ENCODE data around the gene DSTYK. TPM values are rescaled to one million over a fixed set of nuclear protein-coding genes. Genes with fewer than 3 reads are reported as not detected.
A peak's percentile ranks its signal among the peaks of the same experiment; 100 is the strongest.

DSTYK gene
- total and polyA plus RNA-seq, 2 donors (not counting 3 experiments of a cell fraction or from before 2014, with no cell fraction given) = 3.6 to 8.7 TPM

GRCh38 chr1:205144751-205145150 lies 66.8 kb downstream of the DSTYK start:
- peak overlapping the region; percentile 75 for H3K27ac ChIP-seq (ENCODE audit: insufficient read depth, low read depth, low read length)
- peaks cover 2 to 3% of the 10 kb centered on the region in 2 experiments for H3K36me3 ChIP-seq (ENCODE audit: control insufficient read depth in 2 of 2, extremely low read depth in 1 of 2, insufficient read depth in 2 of 2, low read length in 2 of 2)
- ChIA-PET POLR2A (no interaction called here), CTCF (interaction anchor here (0.6 to 2.6 kb wide), 14 partner anchors 13 to 155 kb away, joined by 3 to 11 read pairs (median 4); partner anchors contain the start of genes RBBP5 and TMCC2)
- no peaks in the 10 kb centered on the region for H3K9me1 ChIP-seq (replicated peaks; ENCODE audit: control insufficient read depth, extremely low read depth, insufficient read depth, low read length)
- H3K79me2 ChIP-seq (ENCODE audit: control insufficient read depth, insufficient read depth, low read length) = no peaks in the 10 kb centered on the region
- FAIRE-seq (peak; percentile 67), DNase-seq (ENCODE audit: low read depth, low spot score) (peak; percentile 74)
- H3K9ac ChIP-seq (replicated peaks; ENCODE audit: extremely low read depth, insufficient read depth, low read length) = peak overlapping the region; percentile 43
- H3K27me3 ChIP-seq (ENCODE audit: control insufficient read depth in 2 of 2, insufficient read depth in 2 of 2, low read length in 2 of 2) = no peaks in the 10 kb centered on the region
- H4K20me1 ChIP-seq (replicated peaks; ENCODE audit: control insufficient read depth, extremely low read depth, insufficient read depth, low read length) = no peaks in the 10 kb centered on the region
- intact Hi-C loops (cut with micrococcal nuclease) = loop anchor here (1.0 kb wide), 1 partner anchor 31 kb away; no protein-coding TSS in a partner anchor
- BruUV-seq (replicated peaks) = no TSS peak
- no peaks in the 10 kb centered on the region for H3K9me3 ChIP-seq (replicated peaks; ENCODE audit: control insufficient read depth, insufficient read depth, low read length)
- TF ChIP-seq JUN (IDR thresholded peaks at IDR 0.05; ENCODE audit: borderline replicate concordance, insufficient read depth, insufficient read length, low read depth) (peak; percentile 74), MYC (IDR thresholded peaks at IDR 0.05; ENCODE audit: low read depth, low read length) (no peak)
- peaks cover 19% of the 10 kb centered on the region for H3K4me1 ChIP-seq (ENCODE audit: control insufficient read depth, extremely low read depth, insufficient read depth, low read length)
- H3K4me2 ChIP-seq (ENCODE audit: insufficient read depth, low read length) = peak overlapping the region; percentile 81
- dilution Hi-C loops (cut with MboI; ENCODE audit: extremely low pct_ligation_motif_present, low sequenced_read_pairs) = no loop called here
- H2AFZ ChIP-seq (ENCODE audit: low read depth, low read length) = no peak overlapping the region
- H3K4me3 ChIP-seq (replicated peaks in 1 of 3; ENCODE audit: insufficient read depth in 1 of 3, low read depth in 1 of 3, low read length in 3 of 3) = no peak overlapping the region

GRCh38 chr1:205144046-205144720 lies 67.3 kb downstream of the DSTYK start:
- Histone ChIP-seq H3K27me3 (ENCODE audit: control insufficient read depth in 2 of 2, insufficient read depth in 2 of 2, low read length in 2 of 2) (no peaks in the 10 kb centered on the region), H3K79me2 (ENCODE audit: control insufficient read depth, insufficient read depth, low read length) (no peaks in the 10 kb centered on the region), H3K9me3 (replicated peaks; ENCODE audit: control insufficient read depth, insufficient read depth, low read length) (no peaks in the 10 kb centered on the region), H3K9ac (replicated peaks; ENCODE audit: extremely low read depth, insufficient read depth, low read length) (peak overlapping the region; percentile 43), H3K9me1 (replicated peaks; ENCODE audit: control insufficient read depth, extremely low read depth, insufficient read depth, low read length) (no peaks in the 10 kb centered on the region), H3K4me2 (ENCODE audit: insufficient read depth, low read length) (peak overlapping the region; percentile 81), H4K20me1 (replicated peaks; ENCODE audit: control insufficient read depth, extremely low read depth, insufficient read depth, low read length) (no peaks in the 10 kb centered on the region), H3K4me1 (ENCODE audit: control insufficient read depth, extremely low read depth, insufficient read depth, low read length) (peaks cover 19% of the 10 kb centered on the region), H3K27ac (ENCODE audit: insufficient read depth, low read depth, low read length) (peak overlapping the region; percentile 75), H3K36me3 (ENCODE audit: control insufficient read depth in 2 of 2, extremely low read depth in 1 of 2, insufficient read depth in 2 of 2, low read length in 2 of 2) (peaks cover 2 to 3% of the 10 kb centered on the region in 2 experiments), H2AFZ (ENCODE audit: low read depth, low read length) (no peak overlapping the region), H3K4me3 (replicated peaks in 1 of 3; ENCODE audit: insufficient read depth in 1 of 3, low read depth in 1 of 3, low read length in 3 of 3) (no peak overlapping the region)
- POLR2A ChIA-PET = no interaction called here
- CTCF ChIA-PET = interaction anchor here (0.7 to 2.6 kb wide), 14 partner anchors 14 to 155 kb away, joined by 3 to 11 read pairs (median 4); partner anchors contain the start of genes RBBP5 and TMCC2
- TF ChIP-seq POLR2AphosphoS5 (IDR thresholded peaks at IDR 0.05; ENCODE audit: insufficient read depth, low read depth, low read length) (no peak), GATA2 (IDR thresholded peaks at IDR 0.05; ENCODE audit: insufficient read depth, insufficient read length, low read depth, low read length) (no peak), EZH2 (IDR thresholded peaks at IDR 0.05; ENCODE audit: borderline replicate concordance, low read depth, low read length, severe bottlenecking) (no peak), CTCF (IDR thresholded peaks at IDR 0.05; ENCODE audit: extremely low read depth in 1 of 2, insufficient read depth in 1 of 2, low read depth in 1 of 2, low read length in 2 of 2) (no peak), MYC (IDR thresholded peaks at IDR 0.05; ENCODE audit: low read depth, low read length) (no peak)
- DNase-seq (ENCODE audit: low read depth, low spot score) = no peak
- no peak for FAIRE-seq
- TSS peak; percentile 35 for BruUV-seq (replicated peaks)
- dilution Hi-C loops (cut with MboI; ENCODE audit: extremely low pct_ligation_motif_present, low sequenced_read_pairs) = no loop called here
- intact Hi-C loops (cut with micrococcal nuclease) = loop anchor here (1.0 kb wide), 1 partner anchor 31 kb away; no protein-coding TSS in a partner anchor
